Fibroblast of lung (primary cell): ENCODE results near the gene COL6A2.

Experiments
- CTCF ChIP-seq, 2 donors: IDR thresholded peaks in 1 of 2; conservative IDR thresholded peaks in 1 of 2; 1 replicate in 1 of 2; 2 replicates in 1 of 2; pipeline ENCODE4 v1.5.1; 2011 to 2012; ENCODE audit warnings: low read length in 2 of 2, control low read depth in 1 of 2, inconsistent platforms in 1 of 2, low read depth in 1 of 2, mild to moderate bottlenecking in 1 of 2
- EZH2 ChIP-seq: IDR thresholded peaks from 2 replicates; pipeline ENCODE4 v1.5.1; 2012; ENCODE audit warnings: low read length, control low read depth, mild to moderate bottlenecking; ENCODE audit errors: missing control alignments

DNA sequence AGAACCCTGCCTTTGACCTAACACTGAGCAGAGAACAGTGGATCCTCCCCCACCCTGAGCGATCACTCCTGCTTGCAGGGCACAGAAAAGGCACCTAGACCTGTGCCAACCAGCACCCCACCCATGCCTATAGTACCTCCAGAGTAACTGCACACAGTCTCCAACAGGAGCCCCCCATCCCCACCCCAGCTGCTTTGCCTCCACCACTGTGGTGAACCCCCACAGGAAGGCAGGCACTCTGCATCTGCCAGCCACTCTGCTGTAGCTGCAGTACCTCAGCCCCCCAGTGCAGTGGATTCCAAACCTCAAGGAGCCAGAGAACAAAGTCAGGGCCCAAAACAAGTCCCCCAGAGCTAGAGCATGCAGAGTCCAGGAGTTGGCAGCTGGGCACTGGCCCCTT is 75.7 kb downstream of the COL6A2 start:
- TF ChIP-seq CTCF (conservative IDR thresholded peaks at IDR 0.05 in 1 of 2, IDR thresholded peaks at IDR 0.05 in 1 of 2; ENCODE audit: low read depth in 1 of 2, low read length in 2 of 2) = no peak
- TF ChIP-seq EZH2 = no peak
